Activated CD4-positive, alpha-beta T cell treated with anti-CD3 and anti-CD28 coated beads, Interleukin-10, Interleukin-2, amounts not matched to agents 100 ng/mL and 50 ng/mL, durations not matched to agents 16 hours and 8 hours (primary cell): ENCODE data around the gene KPNA6.
"Not testable (repeated sequence)": the region's sequence is repeated elsewhere in the genome, so short reads cannot be mapped to it uniquely, and the experiment has no call there.

Source experiments
- DNase-seq: peaks from one replicate; pipeline ENCODE4 v3.0.0-alpha.2; 2020

KPNA6 gene

DNA sequence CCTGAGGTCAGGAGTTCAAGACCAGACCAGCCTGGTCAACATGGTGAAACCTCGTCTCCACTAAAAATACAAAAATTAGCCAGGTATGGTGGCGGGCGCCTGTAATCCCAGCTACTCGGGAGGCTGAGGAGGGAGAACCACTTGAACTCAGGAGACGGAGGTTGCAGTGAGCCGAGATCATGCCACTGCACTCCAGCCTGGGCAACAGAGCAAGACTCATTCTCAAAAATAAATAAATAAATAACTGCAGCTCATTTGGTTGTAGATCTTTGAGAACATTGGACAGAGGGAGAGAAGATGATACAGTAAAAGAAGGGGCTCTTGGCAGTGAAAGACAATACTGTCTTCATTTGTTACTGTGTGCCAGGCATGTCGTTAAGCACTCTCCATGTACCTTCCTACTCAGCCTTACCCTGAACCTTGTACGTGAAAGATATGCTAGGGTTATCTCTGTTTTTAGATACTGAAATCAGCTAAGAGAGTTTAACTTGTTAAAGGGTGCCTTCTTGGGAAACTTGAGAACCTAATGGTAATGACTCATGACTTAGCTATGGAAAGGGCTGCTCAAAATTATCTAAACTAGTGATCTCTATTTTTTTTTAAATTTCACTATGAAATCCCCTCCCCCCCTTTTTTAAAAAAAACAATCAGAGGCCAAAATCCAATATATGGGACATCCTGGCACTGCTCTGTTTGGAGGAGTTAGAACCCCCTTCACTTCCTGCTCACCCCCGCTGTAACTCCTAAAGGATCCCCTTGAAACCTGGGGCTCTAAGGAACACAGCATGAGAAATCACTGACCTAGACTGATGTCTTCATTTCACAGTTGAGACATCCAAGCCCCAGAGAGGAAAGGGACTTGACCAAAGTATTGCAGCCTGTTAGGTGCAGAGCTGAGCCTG lies 6.8 kb upstream of the KPNA6 start:
- no peak for DNase-seq

DNA sequence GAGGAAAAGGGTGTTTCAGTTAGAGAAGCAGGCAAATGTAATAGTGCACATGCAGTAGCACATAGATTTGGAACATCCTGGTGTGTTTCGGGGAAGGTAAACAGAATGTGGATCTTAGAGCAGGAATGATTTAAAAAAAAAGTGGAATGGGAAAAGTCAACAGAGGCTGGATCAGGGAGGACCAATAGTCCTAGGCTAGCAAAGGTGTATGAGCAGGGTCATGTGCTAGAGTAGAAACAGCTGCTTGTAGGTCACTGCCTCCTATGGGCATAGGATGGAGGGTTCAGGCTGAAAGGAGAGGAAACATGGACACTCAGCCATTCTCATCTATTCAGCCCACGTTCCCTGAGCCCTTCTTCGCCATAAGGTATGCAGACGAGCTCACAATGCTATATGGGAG lies 3.7 kb upstream of the KPNA6 start:
- DNase-seq = no peak

- DNase-seq = no peak
Observed at GRCh38 chr1:32105338-32105737, 2.5 kb upstream of the KPNA6 start.

- DNase-seq = no peak
Observed at GRCh38 chr1:32106663-32107275, 1.1 kb upstream of the KPNA6 start.

DNA sequence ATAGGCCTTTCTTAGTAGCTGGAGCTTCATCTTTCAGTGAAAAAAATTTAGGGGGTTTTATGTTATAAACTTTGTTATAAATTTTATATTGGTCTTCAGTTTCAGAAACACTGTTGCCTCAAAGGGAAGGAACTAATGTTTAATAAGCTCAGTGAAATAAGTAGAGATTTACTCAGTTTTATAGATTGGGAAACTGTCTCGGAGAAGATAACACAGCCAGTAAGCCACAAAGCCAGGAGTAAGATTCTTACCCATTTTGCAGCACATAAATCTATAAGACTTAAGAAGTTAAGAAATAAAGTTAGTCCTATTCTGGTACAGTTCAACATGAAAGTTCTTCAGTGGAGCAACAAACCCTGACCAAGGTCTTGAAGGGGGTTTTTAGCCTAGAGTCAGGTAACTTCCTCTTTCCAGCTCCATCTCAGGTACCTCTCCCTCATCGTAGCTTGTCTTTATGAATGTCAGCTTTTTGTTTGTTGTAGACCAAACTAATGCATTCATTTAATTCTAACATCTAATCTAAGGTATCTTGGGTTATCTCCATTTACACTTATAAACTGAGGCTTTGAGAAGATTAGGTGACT lies 3.3 kb downstream of the KPNA6 start:
- no peak for DNase-seq

GRCh38 chr1:32111789-32112188 lies 3.9 kb downstream of the KPNA6 start:
- DNase-seq = no peak

DNA sequence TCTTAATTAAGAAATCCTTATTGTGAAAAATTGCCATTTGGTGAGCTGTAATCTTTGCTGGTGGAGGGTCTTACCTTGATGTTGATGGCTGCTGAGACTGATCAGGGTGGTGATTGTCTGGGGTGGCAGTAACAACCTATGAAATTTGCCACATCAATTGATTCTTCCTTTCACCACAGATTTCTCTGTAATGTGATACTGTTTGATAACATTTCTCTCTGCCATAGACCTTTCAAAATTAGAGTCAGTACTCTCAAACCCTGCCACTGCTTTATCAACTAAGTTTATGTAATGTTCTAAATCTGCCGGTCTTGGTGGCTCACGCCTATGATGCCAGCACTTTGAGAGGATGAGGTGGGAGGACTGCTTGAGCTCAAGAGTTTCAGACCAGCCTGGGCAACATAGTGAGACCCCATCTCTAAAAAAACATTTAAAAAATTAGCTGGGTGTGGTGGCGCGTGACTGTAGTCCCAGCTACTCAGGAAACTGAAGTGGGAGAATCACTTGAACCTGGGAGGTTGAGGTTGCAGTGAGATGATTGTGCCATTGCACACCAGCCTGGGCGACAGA lies 5.0 kb downstream of the KPNA6 start:
- DNase-seq = no peak

GRCh38 chr1:32113436-32113835 lies 5.6 kb downstream of the KPNA6 start:
- DNase-seq = not testable (repeated sequence)

- no peak for DNase-seq
Observed at GRCh38 chr1:32114420-32114819, 6.6 kb downstream of the KPNA6 start.

GRCh38 chr1:32115496-32115895 lies 7.6 kb downstream of the KPNA6 start:
- DNase-seq = no peak

- no peak for DNase-seq
Observed at GRCh38 chr1:32116531-32116930, 8.7 kb downstream of the KPNA6 start.

DNA sequence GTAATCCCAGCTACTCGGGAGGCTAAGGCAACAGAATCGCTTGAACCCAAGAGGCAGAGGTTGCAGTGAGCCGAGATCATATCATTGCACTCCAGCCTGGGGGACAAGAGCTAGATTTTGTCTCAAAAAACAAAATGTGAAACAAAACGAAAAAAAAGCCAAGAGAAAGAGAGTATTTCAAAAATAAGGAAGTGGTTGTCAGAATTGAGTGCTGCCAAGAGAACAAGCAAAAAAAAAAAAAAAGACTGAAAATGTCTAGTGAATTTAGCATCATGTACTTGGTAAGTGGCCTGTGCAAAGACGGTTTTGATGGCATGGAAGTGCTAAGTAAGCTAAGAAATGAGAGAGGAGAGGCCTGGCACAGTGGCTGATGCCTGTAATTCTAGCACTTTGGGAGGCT lies 14.3 kb downstream of the KPNA6 start:
- DNase-seq = no peak

DNA sequence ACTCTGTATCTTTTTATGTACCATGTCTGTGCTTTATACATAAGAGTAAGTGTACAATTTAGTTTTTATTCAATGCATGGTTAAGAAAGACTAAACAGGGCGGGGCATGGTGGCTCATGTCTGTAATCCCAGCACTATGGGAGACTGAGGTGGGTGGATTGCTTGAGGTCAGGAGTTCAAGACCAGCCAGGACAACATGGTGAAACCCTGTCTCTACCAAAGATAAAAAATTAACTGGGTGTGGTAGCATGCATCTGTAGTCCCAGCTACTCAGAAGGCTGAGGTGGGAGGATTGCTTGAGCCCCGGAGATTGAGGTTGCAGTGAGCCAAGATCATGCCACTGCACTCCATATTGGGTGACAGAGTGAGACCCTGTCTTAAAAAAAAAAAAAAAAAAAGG lies 15.5 kb downstream of the KPNA6 start:
- DNase-seq = not testable (repeated sequence)

DNA sequence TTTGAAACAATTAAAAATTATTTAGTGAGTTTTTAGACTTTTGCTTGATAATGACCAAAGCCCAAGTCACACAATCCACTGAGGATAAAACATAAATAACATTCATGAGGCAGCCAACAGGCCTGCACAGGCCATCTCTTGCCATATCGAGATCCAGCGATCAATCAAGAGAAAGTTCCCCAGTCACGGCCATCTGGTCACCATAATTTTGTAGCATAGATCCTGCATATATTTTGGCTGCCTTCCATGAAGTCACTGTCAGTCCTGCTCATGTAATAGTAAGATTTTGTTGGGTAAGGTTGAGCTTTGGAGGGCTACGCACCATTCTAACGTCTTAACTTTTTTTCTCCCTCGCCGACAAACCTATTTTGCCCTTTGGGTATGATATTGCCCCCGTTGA lies 17.5 kb downstream of the KPNA6 start:
- no peak for DNase-seq

DNA sequence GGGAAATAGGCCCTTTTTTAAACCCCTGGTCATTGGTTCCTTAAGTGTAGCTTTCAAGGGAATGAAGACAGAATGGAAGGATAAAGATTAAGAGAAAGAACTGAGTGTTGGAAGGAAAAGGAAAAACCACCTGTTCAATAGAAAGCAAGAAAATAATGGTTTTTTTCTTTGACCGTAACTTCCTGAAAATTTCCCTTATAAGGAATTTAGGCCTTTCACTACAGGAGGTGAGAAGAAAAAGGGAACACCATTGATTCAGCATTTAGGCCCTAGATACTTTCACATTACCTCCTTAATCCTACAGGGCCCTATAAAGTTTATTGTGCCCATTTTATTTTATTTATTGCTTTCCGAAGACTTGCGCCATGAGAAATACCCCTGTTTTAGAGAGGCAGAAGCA lies 18.9 kb downstream of the KPNA6 start:
- DNase-seq = no peak

DNA sequence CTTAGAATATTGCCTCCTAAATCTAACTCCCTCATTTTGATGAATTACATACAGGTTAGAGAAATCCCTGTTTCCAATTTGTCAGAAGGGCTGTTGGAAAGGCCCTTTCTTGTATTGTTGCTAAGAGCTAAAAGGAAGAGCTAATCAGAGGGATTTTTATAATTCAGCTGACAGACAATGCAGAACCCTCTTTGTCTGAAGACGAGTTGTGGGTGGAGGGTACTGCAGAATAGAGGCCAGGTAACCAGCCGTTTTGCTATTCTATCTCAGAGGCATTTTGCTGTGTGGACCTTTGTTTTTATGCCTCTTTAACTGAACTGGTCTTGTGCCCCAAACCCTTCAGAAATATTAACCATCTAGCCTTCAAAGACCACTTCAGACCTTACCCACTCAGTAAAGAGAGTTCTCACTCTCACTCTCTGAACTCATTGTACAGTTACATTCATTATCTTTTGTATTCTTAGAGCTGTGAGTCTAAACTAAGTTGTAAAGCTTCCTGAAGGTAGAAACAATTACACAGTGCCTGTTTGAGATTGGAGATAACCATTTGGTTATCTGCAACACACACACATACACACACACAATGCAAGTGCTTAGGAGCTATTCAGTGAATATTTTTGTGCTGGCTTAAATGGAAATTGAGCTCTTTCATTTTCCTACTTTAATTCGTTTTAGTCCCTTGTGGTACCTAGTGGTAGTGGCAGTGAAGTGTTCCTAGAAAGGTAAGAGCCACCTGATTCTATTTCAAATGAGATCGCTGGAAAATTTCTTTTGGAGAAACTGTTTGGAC lies 19.7 kb downstream of the KPNA6 start:
- no peak for DNase-seq

GRCh38 chr1:32128479-32128878 lies 20.6 kb downstream of the KPNA6 start:
- DNase-seq = no peak

DNA sequence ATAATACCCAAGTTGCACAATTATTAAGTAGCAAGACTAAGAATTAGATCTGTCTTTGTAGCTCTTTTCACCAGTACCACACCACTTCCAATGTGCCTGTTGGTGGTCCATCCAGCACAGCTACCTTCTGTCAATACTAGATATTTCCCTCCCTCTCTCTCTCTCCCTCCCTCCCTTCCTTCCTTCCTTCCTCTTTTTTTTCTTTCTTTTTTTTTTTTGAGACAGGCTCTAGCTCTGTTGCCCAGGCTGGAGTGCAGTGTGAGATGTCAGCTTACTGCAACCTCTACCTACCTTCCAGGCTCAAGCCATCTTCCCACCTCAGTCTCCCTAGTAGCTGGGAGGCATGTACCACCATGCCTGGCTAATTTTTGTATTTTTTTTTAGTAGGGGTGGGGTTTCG lies 21.1 kb downstream of the KPNA6 start:
- no peak for DNase-seq

DNA sequence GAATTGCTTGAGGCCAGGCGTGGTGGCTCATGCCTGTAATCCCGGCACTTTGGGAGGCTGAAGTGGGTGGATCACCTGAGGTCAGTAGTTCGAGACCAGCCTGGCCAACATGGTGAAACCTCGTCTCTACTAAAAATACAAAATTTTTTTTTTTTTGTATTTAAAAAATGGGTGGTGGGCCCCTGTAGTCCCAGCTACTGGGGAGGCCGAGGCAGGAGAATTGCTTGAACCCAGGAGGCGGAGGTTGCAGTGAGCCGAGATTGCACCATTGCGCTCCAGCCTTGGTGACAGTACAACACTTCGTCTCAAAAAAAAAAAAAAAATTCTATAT lies 26.1 kb downstream of the KPNA6 start:
- DNase-seq = not testable (repeated sequence)

DNA sequence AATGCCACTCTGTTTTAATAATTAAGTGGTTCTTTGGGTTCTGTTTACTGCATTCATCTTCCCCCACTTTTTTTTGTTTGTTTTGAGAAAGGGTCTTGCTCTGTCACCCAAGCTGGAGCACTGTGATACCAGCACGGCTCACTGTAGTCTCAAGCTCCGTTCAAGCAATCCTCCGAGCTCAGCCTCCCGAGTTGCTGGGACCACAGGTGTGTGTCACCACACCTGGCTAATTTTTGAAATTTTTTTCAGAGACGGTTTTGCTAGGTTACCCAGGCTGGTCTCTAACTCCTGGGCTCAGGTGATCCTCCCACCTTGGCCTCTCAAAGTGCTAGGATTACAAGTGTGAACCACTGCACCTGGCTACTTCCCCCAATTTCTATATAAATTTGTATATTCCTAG lies 29.3 kb downstream of the KPNA6 start:
- no peak for DNase-seq

- no peak for DNase-seq
Observed at GRCh38 chr1:32138965-32139364, 31.1 kb downstream of the KPNA6 start.

DNA sequence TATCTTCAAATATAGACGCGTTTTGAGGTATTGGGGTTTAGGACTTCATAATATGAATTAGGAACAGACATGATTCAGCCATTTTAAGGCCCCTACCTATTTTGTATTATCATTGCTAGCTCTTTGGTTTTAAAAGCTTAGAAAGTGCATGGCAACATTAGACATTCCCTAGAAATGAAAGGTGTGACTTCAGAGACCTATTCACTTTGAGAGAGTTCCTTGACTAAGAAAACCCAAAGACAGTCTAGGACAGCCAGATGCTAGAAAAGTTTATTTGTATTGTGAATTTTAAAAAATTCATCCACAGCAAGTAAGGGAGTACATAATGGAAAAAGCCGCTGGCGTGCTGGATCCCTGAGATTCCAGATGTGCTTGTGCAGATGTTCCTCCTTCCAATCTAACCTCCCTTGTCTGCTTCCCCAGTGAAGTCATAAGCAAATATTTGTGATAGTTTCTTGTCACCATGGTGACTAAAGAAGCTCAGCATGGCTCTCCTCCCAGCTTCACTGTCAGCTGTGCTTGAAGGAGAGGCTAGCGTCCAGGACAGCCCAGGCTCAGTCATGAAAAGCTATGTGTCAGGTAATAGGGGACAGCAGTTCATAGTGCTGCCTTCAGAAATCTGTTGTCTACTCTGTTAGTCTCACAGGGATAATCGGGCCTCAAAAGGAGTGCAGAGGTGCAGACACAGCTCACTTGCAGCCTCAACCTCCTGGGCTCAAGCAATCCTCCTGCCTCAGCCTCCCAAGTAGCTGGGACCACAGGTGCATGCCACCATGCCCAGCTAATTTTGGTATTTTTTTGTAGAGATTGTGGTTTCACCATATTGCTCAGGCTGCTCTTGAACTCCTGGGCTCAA lies 34.8 kb downstream of the KPNA6 start:
- DNase-seq = peak; percentile 13
